ENCODE measurements around the gene DNAJC2.

Gene DNAJC2

DNA sequence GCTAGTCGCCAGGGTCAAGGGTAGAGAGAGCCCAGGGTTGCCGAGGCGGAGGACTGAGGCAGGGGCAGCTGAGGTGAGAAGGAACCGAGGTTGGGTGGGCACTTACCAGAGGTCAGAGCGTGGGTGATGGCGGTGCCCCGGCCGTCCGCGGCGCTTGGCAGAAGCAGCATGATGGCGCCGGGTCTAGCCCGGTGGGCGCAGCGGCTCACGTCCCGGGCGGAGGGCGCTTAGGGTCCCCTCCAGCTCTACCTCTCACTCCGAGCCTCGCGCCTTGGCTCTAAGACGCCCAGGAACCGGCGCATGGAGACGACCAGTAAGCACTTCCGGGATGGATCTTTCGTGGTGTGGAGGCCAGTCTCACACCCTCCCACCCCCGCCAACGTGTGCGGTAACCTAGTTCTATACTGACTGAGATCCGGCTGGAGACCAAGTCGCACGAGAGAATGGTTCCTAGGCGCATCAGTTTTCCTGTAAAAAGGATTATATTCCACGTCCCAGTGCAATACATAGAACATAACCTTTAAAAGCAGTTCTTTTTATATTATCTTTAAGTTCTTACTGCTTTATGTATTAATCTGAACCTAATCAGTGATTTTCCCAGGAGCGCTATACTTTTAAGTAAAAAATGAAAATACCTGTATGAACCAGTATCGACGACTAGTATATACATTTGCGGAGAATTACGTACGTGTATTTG is at the start of gene DNAJC2:
DNAJC2 (minus strand) TSS at position 315 of the 697 bp plus-strand sequence; CDS start at position 170, 145 bp downstream.
- H3K4me3 ChIP-seq (replicated peaks; ENCODE audit: low read depth, low read length), result peak within 1 kb of the TSS; percentile 86
- DNase-seq (ENCODE audit: extremely low read depth, low read depth), result peak; percentile 71
- TF ChIP-seq CTCF (IDR thresholded peaks at IDR 0.05; ENCODE audit: low read depth, low read length, missing control alignments), result no peak

- DNase-seq (ENCODE audit: extremely low read depth, low read depth), result no peak
- no peak overlapping the region for H3K4me3 ChIP-seq (replicated peaks; ENCODE audit: low read depth, low read length)
- no peak for TF ChIP-seq CTCF (IDR thresholded peaks at IDR 0.05; ENCODE audit: low read depth, low read length, missing control alignments)
Observed at GRCh38 chr7:103391976-103392375, 47.4 kb upstream of the DNAJC2 start.

GRCh38 chr7:103391150-103391549 is 46.6 kb upstream of the DNAJC2 start:
- H3K4me3 ChIP-seq (replicated peaks; ENCODE audit: low read depth, low read length), result no peak overlapping the region
- DNase-seq (ENCODE audit: extremely low read depth, low read depth), result no peak
- TF ChIP-seq CTCF (IDR thresholded peaks at IDR 0.05; ENCODE audit: low read depth, low read length, missing control alignments), result no peak

DNA sequence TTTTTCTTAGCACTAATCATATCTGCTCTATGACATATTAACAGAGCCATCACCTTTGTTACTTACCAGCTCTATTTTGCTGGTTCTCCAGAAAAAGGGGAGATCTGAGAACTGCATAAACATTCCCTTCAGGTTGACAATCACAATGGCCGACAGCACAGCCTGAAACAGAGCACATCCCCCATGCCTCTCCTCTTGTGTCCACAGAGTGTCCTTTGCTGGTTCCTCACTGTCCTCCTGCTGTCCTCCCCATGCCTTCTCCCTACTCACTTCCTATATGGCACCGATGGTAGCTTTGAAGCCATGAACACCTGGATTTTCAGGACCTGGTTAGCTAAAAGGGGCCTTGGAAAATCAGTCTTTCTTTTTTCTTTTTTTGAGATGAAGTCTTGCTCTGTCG is 44.7 kb upstream of the DNAJC2 start:
- DNase-seq (ENCODE audit: extremely low read depth, low read depth), result no peak
- no peak for TF ChIP-seq CTCF (IDR thresholded peaks at IDR 0.05; ENCODE audit: low read depth, low read length, missing control alignments)
- no peak overlapping the region for H3K4me3 ChIP-seq (replicated peaks; ENCODE audit: low read depth, low read length)

GRCh38 chr7:103388469-103389140 is 44.0 kb upstream of the DNAJC2 start:
- TF ChIP-seq CTCF (IDR thresholded peaks at IDR 0.05; ENCODE audit: low read depth, low read length, missing control alignments), result no peak
- DNase-seq (ENCODE audit: extremely low read depth, low read depth), result no peak
- H3K4me3 ChIP-seq (replicated peaks; ENCODE audit: low read depth, low read length), result no peak overlapping the region

- no peak for TF ChIP-seq CTCF (IDR thresholded peaks at IDR 0.05; ENCODE audit: low read depth, low read length, missing control alignments)
- H3K4me3 ChIP-seq (replicated peaks; ENCODE audit: low read depth, low read length), result no peak overlapping the region
- DNase-seq (ENCODE audit: extremely low read depth, low read depth), result no peak
Observed at GRCh38 chr7:103387242-103387641, 42.7 kb upstream of the DNAJC2 start.

Measured in HFF-Myc (cell line).